CD4-positive, alpha-beta T cell treated with Interleukin-6 at 100 ng/mL for 8 hours (primary cell): ENCODE data around the gene GYG2.
A peak's percentile ranks its signal among the peaks of the same experiment; 100 is the strongest.
"Not testable (repeated sequence)": the region's sequence is repeated elsewhere in the genome, so short reads cannot be mapped to it uniquely, and the experiment has no call there.

Experiments used
- DNase-seq: peaks from one replicate; pipeline ENCODE4 v3.0.0-alpha.2; 2020; ENCODE audit warnings: mixed read lengths, low spot score

Gene GYG2

DNA sequence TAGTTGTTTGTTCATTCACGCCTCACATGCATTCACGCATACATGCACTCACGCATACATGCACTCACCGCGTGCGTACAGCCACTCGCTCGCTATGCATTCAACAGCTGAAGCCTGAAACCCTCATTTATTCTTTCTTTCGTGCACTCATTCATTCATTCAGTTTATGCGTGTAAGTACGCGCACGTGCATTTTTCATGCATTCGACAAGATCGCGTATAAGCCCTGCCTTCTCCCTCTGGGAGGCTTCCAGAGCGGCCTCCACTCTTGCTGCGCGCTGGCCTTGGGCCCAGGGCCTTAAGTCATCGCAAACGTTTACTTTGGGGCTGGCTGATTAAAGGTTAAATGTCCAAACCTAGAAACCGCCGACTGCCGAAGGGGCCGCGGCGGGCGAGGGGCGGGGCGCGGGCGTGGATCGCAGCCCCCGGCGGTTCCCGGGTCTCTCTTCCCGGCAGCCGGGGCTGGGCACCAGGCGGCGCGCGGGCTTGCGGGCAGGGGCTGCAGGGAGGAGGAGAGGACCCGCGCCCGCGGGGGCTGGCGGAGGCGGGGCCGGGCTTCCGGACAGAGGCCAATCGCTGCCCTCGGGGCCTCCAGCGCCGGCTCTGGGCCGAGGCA lies at the start of gene GYG2:
Gene GYG2, plus strand, starts transcription at position 587 of the 615 bp plus-strand sequence. CDS start 1,259 bp downstream, outside the sequence.
- DNase-seq, result no peak

- not testable (repeated sequence) for DNase-seq
These were observed 48.1 kb upstream of the GYG2 start for GRCh38 chrX:2780472-2781225.

- DNase-seq, result no peak
These were observed 47.5 kb upstream of the GYG2 start for GRCh38 chrX:2781226-2781571.

DNA sequence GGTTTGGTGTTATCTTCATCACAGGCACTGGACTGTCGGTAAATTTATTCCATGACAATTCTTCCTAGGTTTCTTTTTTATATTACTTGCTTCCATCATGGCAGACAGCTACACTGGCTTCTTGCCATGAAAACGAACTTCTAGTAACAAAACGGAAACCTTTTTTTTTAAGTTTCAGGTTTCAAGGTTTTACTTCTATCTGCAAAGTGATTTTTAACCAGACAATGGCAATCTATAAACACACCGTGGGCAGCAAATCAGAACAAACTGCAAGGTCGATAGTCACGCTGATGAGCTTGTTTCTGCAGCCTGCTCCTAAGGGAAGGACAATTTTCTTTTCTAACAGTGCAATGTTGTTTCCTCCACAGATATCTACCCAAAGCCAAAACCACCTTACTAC lies 47.0 kb upstream of the GYG2 start:
- DNase-seq, result no peak

GRCh38 chrX:2782171-2782570 lies 46.6 kb upstream of the GYG2 start:
- DNase-seq, result no peak

DNA sequence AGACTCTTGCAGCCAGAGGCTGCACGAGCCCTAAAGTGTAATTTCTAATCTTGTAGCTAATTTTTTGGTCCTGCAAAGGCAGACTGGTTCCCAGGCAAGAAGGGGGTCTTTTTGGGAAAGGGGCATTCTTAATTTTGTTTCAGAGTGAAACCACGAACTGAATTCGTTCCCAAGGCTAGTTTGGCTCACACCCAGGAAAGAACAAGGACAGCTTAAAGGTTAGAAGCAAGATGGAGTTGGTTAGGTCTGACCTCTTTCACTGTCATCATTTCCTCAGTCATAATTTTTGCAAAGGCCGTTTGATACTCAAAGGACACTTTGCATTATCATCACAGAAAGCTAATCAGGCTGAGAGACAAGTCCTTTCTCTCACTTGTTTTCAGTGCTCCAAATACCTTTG lies 46.0 kb upstream of the GYG2 start:
- DNase-seq, result no peak

DNA sequence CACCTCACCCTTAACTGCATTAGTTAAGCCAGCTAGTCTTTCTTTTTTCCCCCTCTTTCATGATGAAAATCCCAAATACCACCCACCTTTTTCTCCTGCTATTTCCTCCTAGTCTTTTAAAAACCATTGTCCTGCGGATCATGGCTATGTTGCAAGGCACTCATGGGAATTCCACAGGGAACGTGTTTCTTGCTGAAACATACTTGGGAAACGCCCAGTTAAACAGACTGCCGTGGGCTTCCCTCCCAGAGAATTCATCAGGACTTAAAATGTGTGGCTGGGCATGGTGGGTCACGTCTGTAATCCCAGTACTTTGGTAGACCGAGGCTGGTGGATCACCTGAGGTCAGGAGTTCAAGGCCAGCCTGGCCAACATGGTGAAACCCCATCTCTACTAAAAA lies 44.7 kb upstream of the GYG2 start:
- no peak for DNase-seq

- no peak for DNase-seq
These were observed 43.2 kb upstream of the GYG2 start for GRCh38 chrX:2785538-2785937.

DNA sequence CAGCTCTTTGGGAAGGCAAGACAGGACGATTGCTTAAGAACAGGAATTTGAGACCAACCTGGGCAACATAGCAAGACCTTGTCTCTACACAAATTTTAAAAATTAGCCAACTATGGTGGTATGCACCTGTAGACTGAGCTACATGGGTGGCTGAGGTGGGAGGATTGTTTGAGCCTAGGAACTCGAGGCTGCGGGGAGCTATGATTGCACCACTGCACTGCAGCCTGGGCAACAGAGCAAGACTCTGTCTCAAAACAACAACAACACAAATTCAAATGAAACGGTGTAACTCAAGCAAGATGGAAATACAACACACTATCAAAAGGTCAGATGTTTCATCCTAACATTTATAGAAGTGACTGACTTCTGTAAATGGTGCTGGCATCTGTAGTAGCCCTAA lies 39.8 kb upstream of the GYG2 start:
- DNase-seq, result no peak

- no peak for DNase-seq
These were observed 39.2 kb upstream of the GYG2 start for GRCh38 chrX:2789569-2789968.

GRCh38 chrX:2793752-2794151 lies 35.0 kb upstream of the GYG2 start:
- DNase-seq, result no peak

DNA sequence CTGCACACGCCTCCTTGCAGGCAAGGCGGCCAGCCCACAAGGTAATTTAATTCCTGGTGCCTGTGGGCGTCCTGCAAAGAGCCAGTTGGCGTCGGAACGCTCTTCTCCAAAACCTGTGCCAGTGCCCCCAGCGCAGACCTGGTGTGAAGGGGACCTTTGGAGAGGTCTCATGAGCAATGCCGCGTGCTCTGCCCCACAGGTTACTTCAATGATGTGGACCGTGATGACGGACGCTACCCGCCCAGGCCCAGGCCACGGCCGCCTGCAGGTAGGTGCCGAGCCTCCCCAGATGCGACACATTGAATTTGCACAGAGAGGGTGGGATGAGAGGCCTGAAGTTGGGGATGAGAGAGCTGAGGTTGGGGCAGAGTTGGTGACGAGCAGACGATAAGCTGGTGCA lies 34.4 kb upstream of the GYG2 start:
- no peak for DNase-seq

- not testable (repeated sequence) for DNase-seq
These were observed 31.9 kb upstream of the GYG2 start for GRCh38 chrX:2796808-2797207.

GRCh38 chrX:2799369-2799768 lies 29.4 kb upstream of the GYG2 start:
- DNase-seq, result no peak

DNA sequence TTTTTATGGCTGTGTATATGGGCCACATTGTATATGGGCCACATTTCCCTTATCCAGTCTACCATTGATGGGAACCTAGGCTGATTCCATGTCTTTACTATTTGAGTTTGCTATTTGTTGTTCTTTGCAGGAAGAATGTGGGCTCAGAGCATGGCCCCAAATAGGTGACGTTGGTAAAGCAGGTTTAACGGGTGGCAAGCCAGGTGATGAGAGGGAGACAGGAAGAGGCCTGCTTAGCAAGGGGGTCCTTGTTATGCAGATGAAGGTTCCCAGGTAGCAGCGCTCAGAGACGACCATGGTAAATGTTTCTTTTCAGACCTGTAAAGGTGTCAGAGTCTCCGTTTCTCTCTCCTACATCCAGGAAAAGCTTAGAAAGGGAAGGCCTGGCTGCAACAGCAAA lies 28.8 kb upstream of the GYG2 start:
- DNase-seq, result not testable (repeated sequence)

DNA sequence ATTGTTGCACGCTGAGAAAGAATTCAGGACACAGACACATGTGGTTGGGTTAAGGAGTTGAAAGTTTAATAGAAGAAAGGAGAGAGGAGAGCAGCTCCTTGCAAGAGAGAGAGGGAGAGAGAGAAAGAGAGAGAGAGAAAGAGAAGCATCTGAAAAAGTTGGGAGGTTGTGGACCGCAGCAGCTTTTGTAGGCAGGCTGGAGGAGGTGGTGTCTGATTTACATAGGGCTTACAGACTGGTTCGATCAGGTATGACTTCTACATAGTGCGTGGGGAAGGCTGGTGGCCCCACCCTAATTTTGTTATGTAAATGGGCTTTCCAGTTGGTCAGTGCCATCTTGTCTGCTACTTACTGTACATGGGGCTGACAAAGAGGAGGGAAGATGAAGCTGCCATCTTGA lies 27.5 kb upstream of the GYG2 start:
- DNase-seq, result no peak

- DNase-seq, result not testable (repeated sequence)
These were observed 26.2 kb upstream of the GYG2 start for GRCh38 chrX:2802376-2803090.

DNA sequence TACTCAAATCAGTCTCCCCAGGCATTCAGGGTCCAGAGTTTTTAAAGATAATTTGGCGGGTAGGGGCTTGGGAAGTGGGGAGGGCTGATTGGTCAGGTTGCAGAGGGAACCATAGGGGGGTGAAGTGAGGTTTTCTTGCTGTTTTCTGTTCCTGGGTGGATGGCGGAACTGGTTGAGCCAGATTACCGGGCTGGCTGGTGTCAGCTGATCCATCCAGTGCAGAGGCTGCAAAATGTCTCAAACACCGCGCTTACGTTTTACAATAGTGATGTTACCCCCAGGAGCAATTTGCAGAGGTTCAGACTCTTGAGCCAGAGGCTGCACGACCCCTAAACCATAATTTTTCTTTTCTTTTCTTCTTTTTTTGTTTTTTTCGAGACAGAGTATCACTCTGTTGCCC lies 25.2 kb upstream of the GYG2 start:
- not testable (repeated sequence) for DNase-seq

- DNase-seq, result not testable (repeated sequence)
These were observed 24.5 kb upstream of the GYG2 start for GRCh38 chrX:2804106-2804843.

GRCh38 chrX:2804858-2805257 lies 23.9 kb upstream of the GYG2 start:
- not testable (repeated sequence) for DNase-seq

DNA sequence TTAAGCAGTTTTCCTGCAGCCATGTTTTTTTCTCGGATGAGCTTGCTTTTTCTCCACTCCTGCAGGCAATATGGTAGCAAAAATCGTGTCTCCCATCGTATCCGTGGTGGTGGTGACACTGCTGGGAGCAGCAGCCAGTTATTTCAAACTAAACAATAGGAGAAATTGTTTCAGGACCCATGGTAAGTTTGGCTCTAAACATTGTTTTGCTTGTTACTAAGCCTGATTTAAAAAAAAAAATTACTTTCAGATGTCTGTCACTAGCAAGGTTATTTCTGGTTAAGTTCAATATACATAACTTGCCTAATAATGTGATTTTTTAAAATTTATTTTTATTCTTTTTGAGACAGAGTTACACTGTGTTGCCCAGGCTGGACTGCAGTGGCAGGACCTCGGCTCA lies 17.5 kb upstream of the GYG2 start:
- DNase-seq, result no peak

DNA sequence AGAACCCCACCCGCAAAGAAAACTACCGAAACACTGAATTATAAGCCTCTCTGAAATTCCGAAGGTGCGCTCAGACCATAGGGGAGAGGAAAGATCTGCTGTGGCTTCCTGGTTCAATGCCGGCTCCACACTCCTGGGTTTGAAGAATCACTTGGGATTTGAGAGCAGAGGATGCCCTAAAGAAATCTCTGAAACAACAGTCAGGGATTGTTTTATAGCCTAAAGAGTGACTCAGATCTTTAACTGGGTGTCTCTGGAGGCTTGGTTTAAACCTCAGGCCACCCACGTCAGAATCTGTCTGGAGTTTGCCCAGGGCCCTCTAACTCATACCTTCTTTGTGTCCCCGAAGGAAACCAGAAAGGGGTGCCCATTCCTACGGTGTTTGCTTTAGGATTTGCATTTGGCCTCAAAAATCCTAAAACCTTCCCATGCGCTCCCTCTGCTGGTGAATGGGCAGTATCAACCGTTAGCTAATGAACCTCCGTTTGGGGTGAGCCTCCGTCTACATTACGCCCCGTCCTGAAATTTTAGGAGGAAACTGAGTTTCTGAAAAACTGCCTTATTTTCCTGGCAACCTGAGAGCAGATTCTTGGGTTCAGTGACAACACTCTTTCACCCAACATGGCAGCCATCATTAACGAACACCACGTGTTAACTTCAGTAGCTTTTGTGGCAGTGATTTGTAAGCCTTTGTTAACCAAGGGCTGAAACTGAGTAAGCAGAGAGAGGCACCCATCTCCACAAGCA lies 16.4 kb upstream of the GYG2 start:
- peak; percentile 49 for DNase-seq
